SK-N-SH treated with all-trans-retinoic acid at 6 μM for 48 hours (cell line): Measurements from ENCODE around the gene EFCAB14.

Source experiments
- GLIS3 ChIP-seq: fragments of 250-450 bp; sonication (Bioruptor Pico); IDR thresholded peaks from 2 replicates; pipeline ENCODE4 v1.5.0; 2020; ENCODE audit warnings: mild to moderate bottlenecking, moderate library complexity
- ISL1 ChIP-seq: fragments of 250-450 bp; sonication (Bioruptor Pico); IDR thresholded peaks from 2 replicates; pipeline ENCODE4 v2.1.2; 2022; ENCODE audit warnings: mild to moderate bottlenecking, moderate library complexity
- PATZ1 ChIP-seq: fragments of 250-450 bp; sonication (Bioruptor Pico); IDR thresholded peaks from 2 replicates; pipeline ENCODE4 v1.8.0; 2020; ENCODE audit warnings: mild to moderate bottlenecking, moderate library complexity, borderline replicate concordance
- PPARA ChIP-seq: fragments of 250-450 bp; sonication (Bioruptor Pico); IDR thresholded peaks from 2 replicates; pipeline ENCODE4 v1.5.0; 2020; ENCODE audit warnings: mild to moderate bottlenecking, borderline replicate concordance
- RARB ChIP-seq: fragments of 250-450 bp; sonication (Bioruptor Pico); IDR thresholded peaks from 2 replicates; pipeline ENCODE4 v1.8.0; 2021; ENCODE audit warnings: mild to moderate bottlenecking, moderate library complexity
- TF ChIP-seq, protein P1 (sequence below): fragments of 250-450 bp; sonication (Bioruptor Pico); IDR thresholded peaks from 2 replicates; pipeline ENCODE4 v1.5.1; 2021; ENCODE audit warnings: mild to moderate bottlenecking, moderate library complexity

GRCh38 chr1:46646844-46647243, 72.1 kb downstream of the EFCAB14 start:
- no peak for TF ChIP-seq RARB (CRISPR knock-in tag)
- TF ChIP-seq GLIS3, result no peak
- no peak for TF ChIP-seq PATZ1 (CRISPR knock-in tag)
- TF ChIP-seq ISL1 (CRISPR knock-in tag), result no peak
- TF ChIP-seq, protein P1, sequence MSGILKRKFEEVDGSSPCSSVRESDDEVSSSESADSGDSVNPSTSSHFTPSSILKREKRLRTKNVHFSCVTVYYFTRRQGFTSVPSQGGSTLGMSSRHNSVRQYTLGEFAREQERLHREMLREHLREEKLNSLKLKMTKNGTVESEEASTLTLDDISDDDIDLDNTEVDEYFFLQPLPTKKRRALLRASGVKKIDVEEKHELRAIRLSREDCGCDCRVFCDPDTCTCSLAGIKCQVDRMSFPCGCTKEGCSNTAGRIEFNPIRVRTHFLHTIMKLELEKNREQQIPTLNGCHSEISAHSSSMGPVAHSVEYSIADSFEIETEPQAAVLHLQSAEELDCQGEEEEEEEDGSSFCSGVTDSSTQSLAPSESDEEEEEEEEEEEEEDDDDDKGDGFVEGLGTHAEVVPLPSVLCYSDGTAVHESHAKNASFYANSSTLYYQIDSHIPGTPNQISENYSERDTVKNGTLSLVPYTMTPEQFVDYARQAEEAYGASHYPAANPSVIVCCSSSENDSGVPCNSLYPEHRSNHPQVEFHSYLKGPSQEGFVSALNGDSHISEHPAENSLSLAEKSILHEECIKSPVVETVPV (CRISPR knock-in tag), result no peak
- TF ChIP-seq PPARA (CRISPR knock-in tag), result no peak
